IPS-NIHi7 (cell line): Measurements from ENCODE around the gene NPHP4.

ENCODE experiments used
- DNase-seq: peaks from one replicate; pipeline ENCODE4 v3.0.0; 2012; ENCODE audit warnings: mixed read lengths; ENCODE audit errors: extremely low spot score

Gene NPHP4

DNA sequence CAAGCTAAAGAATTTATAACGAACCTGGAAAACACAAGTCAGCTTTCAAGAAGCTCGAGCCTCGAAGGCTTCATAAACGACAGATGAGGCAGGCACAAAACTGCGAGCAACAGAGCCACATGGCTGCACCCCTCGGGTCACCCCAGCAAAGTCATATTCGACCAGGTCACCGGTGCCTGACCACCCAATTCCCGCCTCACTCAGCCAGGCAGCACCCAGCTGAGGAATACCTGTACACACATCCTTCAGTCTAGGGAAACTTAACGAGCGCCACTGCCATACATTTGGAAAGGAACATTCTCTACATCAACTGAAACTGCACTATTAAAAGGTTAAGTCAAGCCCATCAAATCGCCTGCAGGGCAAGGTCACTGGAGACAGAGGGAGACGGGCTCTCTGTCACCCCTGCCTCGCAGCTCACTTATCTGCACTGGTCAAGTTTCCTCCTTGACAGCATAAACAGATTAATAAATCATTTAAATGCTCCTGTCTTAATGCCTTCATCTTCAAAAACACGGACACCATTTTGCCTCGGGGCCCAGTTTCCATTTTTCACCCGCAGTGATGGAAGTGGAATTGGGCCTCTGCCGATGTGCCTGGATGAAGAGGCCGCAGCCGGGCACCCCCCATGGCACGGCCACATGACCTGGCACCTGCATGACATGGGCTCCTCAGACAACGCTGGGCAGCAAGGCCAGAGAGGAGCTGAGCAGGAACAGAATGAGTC is 20.6 kb downstream of the NPHP4 start:
- DNase-seq, result no peak

DNA sequence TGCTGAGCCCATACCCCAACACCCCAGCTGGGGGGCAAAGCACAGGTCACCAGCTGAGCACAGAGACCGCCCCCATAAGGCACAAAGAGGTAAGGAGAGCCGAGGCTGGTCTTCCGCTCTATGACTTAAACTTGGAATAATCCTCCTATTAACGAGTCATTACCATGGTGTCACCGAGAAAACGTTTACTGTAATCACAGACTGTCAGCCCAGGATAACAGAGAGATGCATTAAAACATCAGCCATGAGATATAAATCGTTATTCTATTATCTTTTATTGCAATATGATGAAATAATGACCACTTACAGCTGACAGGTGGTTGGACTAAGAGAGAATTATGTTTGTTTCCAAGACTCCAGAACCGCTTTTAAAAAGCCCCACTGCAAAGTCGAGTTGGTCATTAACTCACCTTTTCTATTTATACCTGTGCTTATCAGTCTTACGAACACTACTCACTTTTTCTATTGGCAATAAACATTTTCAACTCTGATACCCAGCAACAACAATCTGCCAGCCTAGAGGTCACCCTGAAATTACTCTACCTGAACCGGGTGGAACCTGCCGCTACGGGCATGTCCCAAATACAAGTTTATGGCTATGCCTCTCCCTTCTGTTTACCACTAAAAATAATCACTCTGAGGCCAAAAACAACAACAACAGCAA is 21.5 kb downstream of the NPHP4 start:
- no peak for DNase-seq

DNA sequence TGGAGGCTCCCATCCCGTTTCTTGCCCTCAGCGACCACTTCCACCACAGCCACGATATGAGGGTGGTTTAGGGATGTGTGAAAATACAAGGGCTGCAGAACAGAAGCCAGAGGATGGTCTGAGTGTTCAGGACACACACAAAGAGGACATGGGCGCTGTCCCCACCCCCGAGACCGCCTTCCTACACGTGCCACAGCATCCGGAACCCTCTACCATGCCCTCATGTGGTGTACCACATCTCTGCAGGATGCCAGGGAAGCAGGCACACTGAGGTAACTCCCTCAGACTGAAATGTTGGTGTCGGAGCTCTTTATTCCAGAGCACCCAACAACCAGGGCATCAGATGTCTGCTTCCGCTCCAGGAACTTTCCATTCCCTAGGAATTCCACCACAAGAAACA is 23.1 kb downstream of the NPHP4 start:
- no peak for DNase-seq

- no peak for DNase-seq
These were observed 24.0 kb downstream of the NPHP4 start for GRCh38 chr1:5968161-5968736.

GRCh38 chr1:5967351-5968160 is 24.7 kb downstream of the NPHP4 start:
- DNase-seq, result no peak

GRCh38 chr1:5966543-5967205 is 25.6 kb downstream of the NPHP4 start:
- no peak for DNase-seq

DNA sequence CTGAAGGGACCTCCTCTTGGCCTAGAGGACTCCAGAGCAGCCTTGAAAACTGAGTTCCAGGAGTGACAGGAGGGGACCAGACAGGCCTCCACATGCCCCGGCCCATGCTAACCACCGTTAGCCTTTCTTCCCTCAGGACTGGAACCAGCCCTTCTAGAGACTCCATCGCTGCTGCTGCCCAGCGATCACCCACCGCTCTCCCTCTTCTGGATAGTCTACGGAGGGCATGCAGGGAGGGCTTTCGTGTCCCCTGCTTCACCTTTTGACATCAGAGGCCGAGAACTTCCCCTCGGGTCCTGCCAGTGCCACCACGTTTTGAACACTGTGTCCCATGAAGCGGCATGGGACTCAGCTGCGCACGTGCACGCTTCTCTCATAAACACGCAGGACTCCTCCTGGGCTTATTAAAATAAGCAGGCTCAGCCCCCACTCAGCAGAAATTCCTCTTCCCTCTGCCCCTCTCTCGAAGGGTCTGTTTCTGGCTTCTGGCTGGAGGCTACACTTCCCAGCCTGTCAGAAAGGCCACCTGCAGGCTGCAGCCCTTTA is 26.6 kb downstream of the NPHP4 start:
- no peak for DNase-seq

DNA sequence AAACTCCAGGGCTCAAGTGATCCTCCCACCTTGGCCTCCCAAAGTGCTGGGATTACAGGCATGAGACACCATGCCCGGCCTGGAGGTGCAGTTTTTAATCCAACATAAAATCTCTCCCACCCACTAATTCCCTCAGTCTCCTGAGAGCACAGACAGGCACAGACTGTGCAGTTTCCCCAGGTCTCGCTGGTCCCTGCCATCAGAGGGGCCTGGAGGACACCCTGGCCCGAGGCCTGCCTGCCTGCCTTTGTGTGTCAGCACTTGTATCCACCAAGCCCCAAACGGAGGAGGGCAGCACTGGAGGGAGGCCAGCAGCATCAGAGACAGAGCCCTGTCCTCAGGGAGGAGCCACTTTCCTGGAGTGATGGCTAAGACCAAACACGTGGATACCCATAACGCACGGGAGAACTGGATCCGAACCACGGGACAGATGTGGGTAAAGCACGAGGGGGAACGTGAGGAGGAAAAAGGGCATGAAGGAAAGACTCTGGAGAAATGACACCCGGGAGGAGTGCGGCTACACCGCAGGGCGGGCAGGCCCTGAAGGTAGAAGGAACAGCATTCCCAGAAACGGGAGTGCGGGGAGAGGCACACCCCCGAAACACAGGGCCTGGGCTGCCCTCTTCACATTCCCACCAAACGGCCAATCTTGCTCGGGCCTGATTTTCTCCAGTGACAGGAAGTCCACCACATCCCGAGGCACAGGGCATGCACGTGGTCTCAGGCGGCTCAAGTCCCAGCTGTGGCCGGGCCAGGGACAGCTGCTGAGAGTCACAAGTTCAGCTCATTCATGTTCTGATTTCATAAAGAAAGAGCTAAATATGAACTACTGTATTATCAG is 29.7 kb downstream of the NPHP4 start:
- no peak for DNase-seq

DNA sequence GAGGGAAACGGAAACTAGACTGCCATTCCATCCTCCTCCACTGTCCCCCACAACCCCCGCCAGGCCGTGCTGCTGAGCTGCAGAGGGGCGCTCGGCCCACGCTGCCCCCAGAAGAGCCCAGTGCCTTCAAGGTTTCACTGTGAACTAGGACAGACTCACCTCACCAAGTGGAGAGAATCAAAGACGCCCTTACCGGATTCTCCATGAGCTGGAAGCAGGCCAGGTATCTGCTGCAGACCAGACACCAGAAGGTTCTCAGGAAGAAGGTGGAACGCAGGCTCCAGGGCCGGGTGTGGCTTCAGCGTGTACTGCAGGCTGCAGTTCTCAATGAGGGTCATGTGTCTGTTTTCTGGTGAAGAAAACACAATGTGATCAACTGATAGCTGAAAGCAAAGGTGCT is 30.6 kb downstream of the NPHP4 start:
- DNase-seq, result no peak

- DNase-seq, result no peak
These were observed 31.9 kb downstream of the NPHP4 start for GRCh38 chr1:5960336-5960735.

- no peak for DNase-seq
These were observed 32.5 kb downstream of the NPHP4 start for GRCh38 chr1:5959667-5960230.

DNA sequence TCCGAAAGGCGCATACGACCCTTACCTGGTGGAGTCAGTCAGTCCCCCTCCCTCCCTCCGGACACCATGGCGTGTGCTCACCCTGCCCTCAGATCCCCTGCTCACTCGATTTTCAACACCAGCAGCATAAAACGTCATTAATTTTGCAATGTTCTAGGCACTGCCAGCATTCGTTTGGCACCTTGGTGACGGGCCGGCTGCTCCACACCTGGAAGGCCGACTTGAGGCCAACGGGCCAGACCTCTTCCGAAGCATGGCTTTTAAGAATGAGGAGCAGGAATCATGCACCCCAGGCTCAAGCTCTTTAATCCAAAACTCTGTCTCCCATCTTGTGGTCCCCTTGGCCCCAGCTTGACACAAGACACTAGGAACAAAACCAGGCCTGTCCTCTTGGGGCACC is 33.1 kb downstream of the NPHP4 start:
- DNase-seq, result no peak

DNA sequence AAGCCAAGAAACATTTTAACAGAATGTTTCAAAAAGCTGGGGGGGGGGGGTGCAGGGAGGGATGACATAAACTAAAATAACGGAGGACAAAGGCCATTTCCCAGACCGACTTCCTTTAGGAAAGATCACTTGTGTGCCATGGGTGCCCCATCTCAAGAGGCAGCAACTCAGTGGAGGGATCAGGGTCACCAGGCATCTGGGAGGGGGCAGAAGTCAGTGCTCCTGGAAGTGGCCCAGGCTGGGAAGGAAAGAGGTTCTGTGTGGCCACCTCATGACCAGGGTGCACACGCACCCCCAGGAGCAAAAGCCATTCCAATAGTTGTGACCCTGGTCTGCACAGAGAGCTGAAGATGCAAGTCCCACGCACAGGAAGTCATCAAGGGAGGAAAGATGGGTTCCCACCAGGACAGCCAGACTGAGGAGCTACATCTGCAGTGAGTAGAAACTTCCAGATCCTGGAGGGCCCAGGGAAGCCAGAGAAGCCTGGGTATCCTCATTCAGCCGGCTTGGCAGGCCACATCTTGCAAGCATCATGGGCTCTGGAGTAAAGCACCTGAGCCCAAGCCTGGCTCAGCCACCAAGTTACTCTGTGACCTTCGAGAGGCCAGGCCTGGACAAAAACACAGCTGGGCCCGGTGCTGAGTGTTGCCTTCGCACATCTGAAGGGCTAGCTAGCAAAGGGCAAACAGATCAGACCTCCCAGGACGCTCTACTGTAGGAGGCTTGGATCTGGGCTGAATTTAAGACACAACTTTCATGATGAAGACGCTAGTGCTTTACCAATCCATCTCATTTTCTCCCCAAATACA is 36.0 kb downstream of the NPHP4 start:
- no peak for DNase-seq

DNA sequence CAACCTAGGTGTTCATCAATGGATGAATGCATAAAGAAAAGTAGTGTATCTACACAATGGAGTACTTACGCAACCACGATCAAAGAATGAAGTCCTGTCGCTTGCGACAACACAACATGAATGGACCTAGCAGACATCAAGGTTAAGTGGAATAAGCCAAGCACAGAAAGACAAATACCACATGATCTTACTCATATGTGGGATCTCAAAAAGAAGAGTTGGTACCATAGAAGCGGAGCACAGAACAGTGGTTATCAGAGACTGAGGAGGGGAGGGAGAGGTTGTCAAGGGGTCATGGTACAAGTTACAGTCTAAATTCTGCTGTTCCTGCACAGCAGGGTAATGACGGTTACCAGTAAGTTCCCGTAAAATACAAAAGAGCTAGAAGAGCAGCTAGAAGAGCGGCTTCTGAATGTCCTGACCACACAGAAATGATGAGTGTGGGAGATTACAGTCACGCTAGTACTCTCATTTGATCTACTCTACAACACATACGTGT is 36.7 kb downstream of the NPHP4 start:
- no peak for DNase-seq

- DNase-seq, result no peak
These were observed 37.3 kb downstream of the NPHP4 start for GRCh38 chr1:5954964-5955363.

DNA sequence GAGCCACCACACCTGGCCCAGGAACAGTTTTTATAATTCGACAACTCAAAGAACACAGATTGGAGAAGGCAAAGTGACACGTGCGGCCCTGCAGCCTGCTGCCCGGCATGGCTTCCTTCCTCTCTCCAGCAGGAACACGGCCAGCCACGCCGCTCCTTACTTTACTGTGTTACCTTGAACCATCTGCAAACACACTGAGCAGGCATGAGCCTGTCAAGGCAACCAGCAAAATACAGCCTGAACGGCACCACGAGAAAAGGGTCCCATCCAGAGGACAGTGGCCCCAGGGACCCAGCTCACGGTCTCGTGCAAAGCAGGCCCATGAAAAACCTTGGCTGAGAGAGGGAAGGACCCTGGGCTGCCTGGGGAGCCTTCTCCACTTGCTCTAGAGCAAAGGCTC is 38.8 kb downstream of the NPHP4 start:
- DNase-seq, result no peak

DNA sequence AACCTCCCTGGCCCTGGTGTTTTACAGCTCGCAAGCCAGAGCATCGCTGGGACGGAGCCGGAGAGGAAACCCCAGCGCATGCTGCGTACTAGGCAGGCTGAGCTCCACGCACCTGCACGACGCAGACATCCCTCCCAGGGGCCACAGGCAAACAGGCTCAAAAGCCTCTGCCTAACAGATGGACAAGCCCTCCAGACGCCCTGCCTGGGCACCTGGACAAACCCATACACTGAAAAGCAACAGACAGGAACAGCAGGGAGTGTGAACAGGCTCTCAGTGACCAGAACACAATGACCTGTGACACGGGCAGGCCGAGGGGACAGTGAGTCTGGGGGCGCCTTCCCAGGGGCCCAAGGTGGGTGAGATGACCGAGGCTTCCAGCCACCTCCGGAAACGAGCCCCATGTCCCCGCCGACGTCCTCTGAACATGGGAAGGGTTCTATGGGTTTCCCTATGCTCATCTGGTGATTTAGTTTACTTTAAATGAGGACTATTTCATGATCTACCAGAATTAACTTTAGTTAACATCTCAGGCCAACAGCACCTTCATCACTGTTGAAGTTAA is 40.3 kb downstream of the NPHP4 start:
- DNase-seq, result no peak

GRCh38 chr1:5950994-5951785 is 41.0 kb downstream of the NPHP4 start:
- DNase-seq, result no peak
